ENCODE measurements around the gene MED13L. TPM values are rescaled to one million over a fixed set of nuclear protein-coding genes. Genes with fewer than 3 reads are reported as not detected.

MED13L gene
- total RNA-seq, 2 experiments from 2014 or later, result 74.7 to 76.9 TPM

GRCh38 chr12:116106870-116107269 lies 170.6 kb downstream of the MED13L start:
- H3K9me3 Mint-ChIP-seq (ENCODE audit: insufficient read depth), result no peaks in the 10 kb centered on the region
- H3K4me3 Mint-ChIP-seq, result no peak overlapping the region
- ATAC-seq (no peak), DNase-seq (no peak)
- POLR2A ChIA-PET, result no interaction called here
- H3K36me3 Mint-ChIP-seq (ENCODE audit: low read depth), result peaks cover 17% of the 10 kb centered on the region
- H3K27me3 Mint-ChIP-seq (ENCODE audit: low read depth), result no peaks in the 10 kb centered on the region
- H3K27ac Mint-ChIP-seq, result no peak overlapping the region
- H3K4me1 Mint-ChIP-seq (ENCODE audit: low read depth), result no peaks in the 10 kb centered on the region
- CTCF ChIA-PET, result interaction anchor here (0.6 kb wide), 1 partner anchor 30 kb away, joined by 3 read pairs; no protein-coding TSS in a partner anchor

GRCh38 chr12:116104167-116104767 lies 173.2 kb downstream of the MED13L start:
- ChIA-PET CTCF (interaction anchor here (1.0 to 1.3 kb wide), 2 partner anchors 14 to 38 kb away, joined by 3 read pairs; no protein-coding TSS in a partner anchor), POLR2A (no interaction called here)
- Mint-ChIP-seq H3K9me3 (ENCODE audit: insufficient read depth) (no peaks in the 10 kb centered on the region), H3K4me3 (no peak overlapping the region), H3K27me3 (ENCODE audit: low read depth) (no peaks in the 10 kb centered on the region), H3K4me1 (ENCODE audit: low read depth) (no peaks in the 10 kb centered on the region), H3K27ac (no peak overlapping the region), H3K36me3 (ENCODE audit: low read depth) (peaks cover 13% of the 10 kb centered on the region)
- DNase-seq, result no peak
- ATAC-seq, result no peak

- H3K36me3 Mint-ChIP-seq (ENCODE audit: low read depth), result peaks cover 10% of the 10 kb centered on the region
- ATAC-seq (no peak), DNase-seq (no peak)
- ChIA-PET POLR2A (no interaction called here), CTCF (interaction anchor here (1.4 kb wide), 1 partner anchor 86 kb away, joined by 4 read pairs; no protein-coding TSS in a partner anchor)
- H3K27ac Mint-ChIP-seq, result no peak overlapping the region
- H3K9me3 Mint-ChIP-seq (ENCODE audit: insufficient read depth), result no peaks in the 10 kb centered on the region
- no peaks in the 10 kb centered on the region for H3K4me1 Mint-ChIP-seq (ENCODE audit: low read depth)
- no peak overlapping the region for H3K4me3 Mint-ChIP-seq
- H3K27me3 Mint-ChIP-seq (ENCODE audit: low read depth), result no peaks in the 10 kb centered on the region
These were observed 175.5 kb downstream of the MED13L start for GRCh38 chr12:116101991-116102390.

- no peaks in the 10 kb centered on the region for H3K27me3 Mint-ChIP-seq (ENCODE audit: low read depth)
- POLR2A ChIA-PET, result no interaction called here
- DNase-seq, result no peak
- H3K27ac Mint-ChIP-seq, result no peak overlapping the region
- H3K4me3 Mint-ChIP-seq, result no peak overlapping the region
- H3K36me3 Mint-ChIP-seq (ENCODE audit: low read depth), result peaks cover 10% of the 10 kb centered on the region
- H3K9me3 Mint-ChIP-seq (ENCODE audit: insufficient read depth), result no peaks in the 10 kb centered on the region
- no peak for ATAC-seq
- H3K4me1 Mint-ChIP-seq (ENCODE audit: low read depth), result no peaks in the 10 kb centered on the region
- CTCF ChIA-PET, result interaction anchor here (1.9 kb wide), 1 partner anchor 19 kb away, joined by 4 read pairs; no protein-coding TSS in a partner anchor
These were observed 177.7 kb downstream of the MED13L start for GRCh38 chr12:116099652-116100432.

- Mint-ChIP-seq H3K27me3 (ENCODE audit: low read depth) (no peaks in the 10 kb centered on the region), H3K4me1 (ENCODE audit: low read depth) (no peaks in the 10 kb centered on the region), H3K27ac (no peak overlapping the region), H3K36me3 (ENCODE audit: low read depth) (peaks cover 10% of the 10 kb centered on the region), H3K9me3 (ENCODE audit: insufficient read depth) (no peaks in the 10 kb centered on the region), H3K4me3 (no peak overlapping the region)
- POLR2A ChIA-PET, result no interaction called here
- CTCF ChIA-PET, result no interaction called here
- no peak for DNase-seq
- ATAC-seq, result no peak
These were observed 180.6 kb downstream of the MED13L start for GRCh38 chr12:116096874-116097273.

- Mint-ChIP-seq H3K27me3 (ENCODE audit: low read depth) (no peaks in the 10 kb centered on the region), H3K27ac (no peak overlapping the region), H3K4me1 (ENCODE audit: low read depth) (peaks cover 3% of the 10 kb centered on the region), H3K4me3 (no peak overlapping the region), H3K9me3 (ENCODE audit: insufficient read depth) (no peaks in the 10 kb centered on the region), H3K36me3 (ENCODE audit: low read depth) (peaks cover 13% of the 10 kb centered on the region)
- CTCF ChIA-PET, result no interaction called here
- no peak for ATAC-seq
- POLR2A ChIA-PET, result no interaction called here
- no peak for DNase-seq
These were observed 183.0 kb downstream of the MED13L start for GRCh38 chr12:116094475-116094874.

GRCh38 chr12:116093915-116094314 lies 183.6 kb downstream of the MED13L start:
- no peaks in the 10 kb centered on the region for H3K27me3 Mint-ChIP-seq (ENCODE audit: low read depth)
- no peak for ATAC-seq
- no peaks in the 10 kb centered on the region for H3K9me3 Mint-ChIP-seq (ENCODE audit: insufficient read depth)
- H3K4me1 Mint-ChIP-seq (ENCODE audit: low read depth), result peaks cover 3% of the 10 kb centered on the region
- H3K36me3 Mint-ChIP-seq (ENCODE audit: low read depth), result peaks cover 15% of the 10 kb centered on the region
- ChIA-PET POLR2A (no interaction called here), CTCF (no interaction called here)
- no peak overlapping the region for H3K27ac Mint-ChIP-seq
- no peak for DNase-seq
- H3K4me3 Mint-ChIP-seq, result no peak overlapping the region

GRCh38 chr12:116092776-116093175 lies 184.7 kb downstream of the MED13L start:
- Mint-ChIP-seq H3K27ac (no peak overlapping the region), H3K36me3 (ENCODE audit: low read depth) (peaks cover 22% of the 10 kb centered on the region), H3K9me3 (ENCODE audit: insufficient read depth) (no peaks in the 10 kb centered on the region), H3K4me3 (no peak overlapping the region), H3K27me3 (ENCODE audit: low read depth) (no peaks in the 10 kb centered on the region), H3K4me1 (ENCODE audit: low read depth) (peaks cover 14% of the 10 kb centered on the region)
- DNase-seq, result no peak
- ChIA-PET CTCF (interaction anchor here (1.4 kb wide), 1 partner anchor 43 kb away, joined by 4 read pairs; no protein-coding TSS in a partner anchor), POLR2A (no interaction called here)
- no peak for ATAC-seq

- H3K27me3 Mint-ChIP-seq (ENCODE audit: low read depth), result no peaks in the 10 kb centered on the region
- no peak overlapping the region for H3K27ac Mint-ChIP-seq
- ATAC-seq (no peak), DNase-seq (no peak)
- CTCF ChIA-PET, result interaction anchor here (1.2 to 1.6 kb wide), 4 partner anchors 12 to 184 kb away, joined by 3 to 4 read pairs (median 4); no protein-coding TSS in a partner anchor
- H3K4me1 Mint-ChIP-seq (ENCODE audit: low read depth), result peaks cover 19% of the 10 kb centered on the region
- H3K36me3 Mint-ChIP-seq (ENCODE audit: low read depth), result peaks cover 22% of the 10 kb centered on the region
- POLR2A ChIA-PET, result no interaction called here
- no peaks in the 10 kb centered on the region for H3K9me3 Mint-ChIP-seq (ENCODE audit: insufficient read depth)
- no peak overlapping the region for H3K4me3 Mint-ChIP-seq
These were observed 185.3 kb downstream of the MED13L start for GRCh38 chr12:116092162-116092561.

- Mint-ChIP-seq H3K36me3 (ENCODE audit: low read depth) (peaks cover 20% of the 10 kb centered on the region), H3K4me1 (ENCODE audit: low read depth) (peaks cover 19% of the 10 kb centered on the region), H3K27me3 (ENCODE audit: low read depth) (no peaks in the 10 kb centered on the region), H3K4me3 (no peak overlapping the region), H3K9me3 (ENCODE audit: insufficient read depth) (no peaks in the 10 kb centered on the region), H3K27ac (no peak overlapping the region)
- DNase-seq (no peak), ATAC-seq (no peak)
- ChIA-PET CTCF (interaction anchor here (1.2 to 1.6 kb wide), 4 partner anchors 11 to 184 kb away, joined by 3 to 4 read pairs (median 4); no protein-coding TSS in a partner anchor), POLR2A (no interaction called here)
These were observed 185.9 kb downstream of the MED13L start for GRCh38 chr12:116091579-116091978.

GRCh38 chr12:116090516-116090915 lies 187.0 kb downstream of the MED13L start:
- CTCF ChIA-PET, result interaction anchor here (0.9 to 1.1 kb wide), 4 partner anchors 14 to 31 kb away, joined by 3 read pairs; no protein-coding TSS in a partner anchor
- Mint-ChIP-seq H3K36me3 (ENCODE audit: low read depth) (peaks cover 17% of the 10 kb centered on the region), H3K4me1 (ENCODE audit: low read depth) (peaks cover 19% of the 10 kb centered on the region), H3K9me3 (ENCODE audit: insufficient read depth) (no peaks in the 10 kb centered on the region), H3K27ac (no peak overlapping the region), H3K27me3 (ENCODE audit: low read depth) (no peaks in the 10 kb centered on the region), H3K4me3 (no peak overlapping the region)
- POLR2A ChIA-PET, result no interaction called here
- ATAC-seq (no peak), DNase-seq (no peak)

- peaks cover 19% of the 10 kb centered on the region for H3K4me1 Mint-ChIP-seq (ENCODE audit: low read depth)
- H3K27ac Mint-ChIP-seq, result no peak overlapping the region
- POLR2A ChIA-PET, result no interaction called here
- CTCF ChIA-PET, result interaction anchor here (1.4 kb wide), 1 partner anchor 44 kb away, joined by 3 read pairs; no protein-coding TSS in a partner anchor
- no peaks in the 10 kb centered on the region for H3K27me3 Mint-ChIP-seq (ENCODE audit: low read depth)
- H3K4me3 Mint-ChIP-seq, result no peak overlapping the region
- ATAC-seq (no peak), DNase-seq (no peak)
- peaks cover 16% of the 10 kb centered on the region for H3K36me3 Mint-ChIP-seq (ENCODE audit: low read depth)
- no peaks in the 10 kb centered on the region for H3K9me3 Mint-ChIP-seq (ENCODE audit: insufficient read depth)
These were observed 188.4 kb downstream of the MED13L start for GRCh38 chr12:116089080-116089479.

Data from activated CD8-positive, alpha-beta T cell treated with anti-CD3 and anti-CD28 coated beads, Interleukin-2, amount 10 ng/mL, durations not matched to agents 7 days and 5 days (primary cell).